Left renal pelvis (tissue), 4 donors: Measurements from ENCODE around the gene HAUS8. TPM values are rescaled to one million over a fixed set of nuclear protein-coding genes. Genes with fewer than 3 reads are reported as not detected.
"Not testable (repeated sequence)": the region's sequence is repeated elsewhere in the genome, so short reads cannot be mapped to it uniquely, and the experiment has no call there.

Source experiments
- DNase-seq, 4 donors: peaks; one replicate each; pipeline ENCODE4 v3.0.0-alpha.2; 2013; ENCODE audit warnings: low read depth in 4 of 4, low spot score in 3 of 4
- polyA plus RNA-seq, 4 donors: library from polyadenylated mRNA; unstranded; fragments of 120-200 nt; gene quantifications; one replicate each; pipeline ENCODE4 v1.2.1, GENCODE V29; 2013; ENCODE audit not compliant: insufficient read length in 4 of 4

Gene HAUS8
- polyA plus RNA-seq = 10 to 100 TPM; 10.6 to 15.9 (median 13.9) TPM

GRCh38 chr19:17075035-17075863 lies at the start of gene HAUS8, which contains the start of gene MYO9B:
TSS of gene HAUS8 (minus strand) at chr19:17075452. CDS start at chr19:17075422, 30 bp downstream.
TSS of gene MYO9B (plus strand) at chr19:17075777. CDS start at chr19:17101718, 25,941 bp downstream.
- DNase-seq = peak; percentile 99

- no peak for DNase-seq
Measured at GRCh38 chr19:17124025-17124424, 48.8 kb upstream of the HAUS8 start.

GRCh38 chr19:17123041-17123440 lies 47.8 kb upstream of the HAUS8 start:
- no peak for DNase-seq

GRCh38 chr19:17121736-17122293 lies 46.6 kb upstream of the HAUS8 start:
- no peak for DNase-seq

DNA sequence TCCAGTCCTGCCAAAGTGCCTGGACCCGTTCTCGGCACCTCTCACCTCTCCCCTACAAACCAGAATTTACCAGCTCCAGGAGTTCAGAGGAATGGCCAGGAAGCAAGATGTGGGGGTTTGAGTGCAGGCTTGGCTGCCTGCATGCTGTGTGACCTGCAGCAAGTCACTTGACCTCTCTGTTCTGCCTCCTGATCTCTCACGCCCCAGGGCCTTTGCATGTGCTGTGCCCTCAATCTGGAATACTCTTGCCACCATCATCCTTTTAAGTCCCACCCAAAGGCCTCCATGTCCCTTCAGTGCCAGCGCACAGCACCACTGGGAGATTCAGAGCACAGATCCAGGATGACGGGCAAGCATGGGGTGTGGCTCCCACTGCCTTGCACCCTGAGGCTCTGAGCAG lies 43.7 kb upstream of the HAUS8 start:
- no peak for DNase-seq

DNA sequence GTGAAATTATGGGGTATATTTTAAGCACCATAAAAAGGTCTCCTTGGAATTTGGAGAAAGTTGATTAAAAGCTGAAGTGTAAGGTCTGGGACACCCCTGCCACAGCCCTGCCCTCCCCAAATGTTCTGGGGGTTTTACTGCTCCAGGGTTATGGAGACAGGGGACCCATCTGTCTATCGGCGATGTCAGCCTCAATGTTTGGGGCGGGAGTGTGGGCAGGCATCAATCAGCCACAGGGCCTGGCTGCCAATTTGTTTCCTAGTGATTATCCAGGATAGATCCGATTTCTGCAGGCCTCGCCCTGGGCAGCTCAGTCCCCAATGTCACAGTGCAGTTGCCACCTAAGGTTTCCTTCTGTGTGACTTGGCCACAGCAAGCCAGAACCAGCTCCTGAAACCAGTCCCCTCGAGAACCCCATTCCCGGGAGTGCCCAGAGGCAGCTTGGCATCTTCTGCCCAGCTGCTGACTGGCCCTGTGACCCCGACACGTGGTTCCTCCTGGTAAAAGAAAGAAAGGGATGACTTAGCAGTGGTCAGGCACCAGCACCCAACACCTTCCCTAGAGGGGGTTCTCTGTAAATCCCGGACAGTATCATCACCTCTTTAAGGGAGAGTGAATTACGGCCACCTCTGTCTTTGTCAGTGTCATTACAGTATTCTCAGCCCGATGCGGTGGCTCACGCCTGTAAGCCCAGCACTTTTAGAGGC lies 41.9 kb upstream of the HAUS8 start:
- no peak for DNase-seq

- no peak for DNase-seq
Measured at GRCh38 chr19:17114414-17114831, 39.2 kb upstream of the HAUS8 start.

GRCh38 chr19:17113127-17113785 lies 38.0 kb upstream of the HAUS8 start:
- DNase-seq = no peak

DNA sequence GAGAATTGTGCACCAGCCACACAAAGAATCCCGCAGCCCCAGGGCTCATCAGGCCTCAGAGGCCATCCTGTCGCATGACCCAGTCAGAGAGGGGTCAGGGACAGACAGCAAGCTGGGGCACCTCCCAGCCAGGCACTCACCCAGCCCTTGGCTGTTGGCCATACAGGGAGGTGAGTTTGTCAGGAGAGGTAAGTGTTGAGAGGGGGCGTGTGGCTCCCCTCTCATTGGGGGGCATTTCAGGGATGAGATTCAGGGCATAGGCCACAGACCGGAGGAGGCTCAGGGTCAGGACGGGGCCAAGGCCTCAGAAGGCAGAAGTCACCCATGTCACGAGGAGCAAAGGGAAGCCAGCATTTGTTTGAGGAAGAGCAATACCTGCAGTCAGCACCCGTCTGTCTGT lies 37.4 kb upstream of the HAUS8 start:
- DNase-seq = no peak

DNA sequence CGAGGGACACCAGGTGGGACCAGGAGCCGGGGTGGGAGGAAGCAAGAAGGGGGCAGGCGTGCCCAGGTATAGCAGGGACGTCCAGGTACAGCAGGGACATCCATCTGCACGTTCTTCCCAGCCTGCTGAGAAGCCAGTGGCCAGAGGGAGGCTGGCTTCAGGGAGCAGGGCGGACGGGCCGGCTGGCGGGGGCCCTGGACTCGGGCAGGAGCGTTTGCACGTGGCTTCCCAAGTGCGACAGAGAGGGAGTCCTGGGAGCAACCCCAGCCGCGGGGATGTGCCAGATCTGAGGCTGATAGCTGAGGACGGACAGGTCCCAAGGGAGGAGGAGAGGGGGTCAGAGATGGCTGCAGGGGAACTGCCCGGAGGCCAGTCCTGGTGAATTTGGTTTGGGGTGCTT lies 37.0 kb upstream of the HAUS8 start:
- DNase-seq = no peak

- DNase-seq = no peak
Measured at GRCh38 chr19:17111766-17112165, 36.5 kb upstream of the HAUS8 start.

DNA sequence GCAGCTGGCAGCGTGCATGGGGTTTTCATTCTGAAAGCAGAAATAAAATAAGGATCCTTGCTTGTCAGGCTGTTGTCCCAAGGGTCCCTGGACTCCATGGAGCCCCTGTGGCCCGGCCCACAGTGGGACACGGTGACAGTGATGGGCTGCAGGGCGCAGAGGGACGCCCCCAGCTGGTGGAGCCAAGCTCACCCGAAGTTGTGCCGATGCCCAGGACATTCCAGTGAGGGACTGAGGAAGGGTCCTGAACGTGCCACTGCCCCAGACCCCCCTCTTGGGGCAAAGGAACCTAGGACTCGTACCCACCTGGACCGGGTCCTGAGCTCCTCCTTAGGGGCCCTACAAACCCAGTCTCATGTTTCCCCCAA lies 35.3 kb upstream of the HAUS8 start:
- DNase-seq = no peak

DNA sequence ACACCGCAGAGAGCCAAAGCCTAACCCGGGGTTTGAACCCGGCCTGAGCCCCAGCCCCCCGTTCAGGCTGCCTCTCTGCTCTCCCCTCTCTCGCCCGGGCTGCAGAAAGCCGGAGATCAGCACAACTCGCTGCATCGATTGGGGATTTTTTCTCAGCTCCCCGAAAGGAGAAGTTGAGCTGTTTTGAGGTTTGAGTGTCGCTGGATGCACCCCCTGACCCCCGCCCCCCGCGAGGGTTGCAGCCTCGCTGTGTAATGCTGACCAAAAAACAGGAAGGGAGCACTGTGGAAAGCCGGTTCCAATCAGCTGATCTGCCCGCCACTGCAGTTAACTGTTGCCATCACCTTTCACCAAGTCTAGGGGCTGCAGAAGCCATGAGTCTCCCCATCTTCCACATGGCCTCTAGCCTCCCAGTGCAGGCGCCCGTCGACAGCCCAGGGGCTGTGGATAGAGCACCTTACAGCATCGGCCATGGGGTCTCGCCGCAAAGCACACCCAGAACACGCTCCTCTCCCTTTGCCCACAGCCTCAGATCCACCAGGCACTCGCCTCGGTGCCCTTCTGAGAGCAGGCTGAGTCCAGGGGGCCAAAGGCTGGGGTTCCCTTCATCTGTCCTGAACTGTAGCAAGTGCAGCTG lies 34.8 kb upstream of the HAUS8 start:
- no peak for DNase-seq

DNA sequence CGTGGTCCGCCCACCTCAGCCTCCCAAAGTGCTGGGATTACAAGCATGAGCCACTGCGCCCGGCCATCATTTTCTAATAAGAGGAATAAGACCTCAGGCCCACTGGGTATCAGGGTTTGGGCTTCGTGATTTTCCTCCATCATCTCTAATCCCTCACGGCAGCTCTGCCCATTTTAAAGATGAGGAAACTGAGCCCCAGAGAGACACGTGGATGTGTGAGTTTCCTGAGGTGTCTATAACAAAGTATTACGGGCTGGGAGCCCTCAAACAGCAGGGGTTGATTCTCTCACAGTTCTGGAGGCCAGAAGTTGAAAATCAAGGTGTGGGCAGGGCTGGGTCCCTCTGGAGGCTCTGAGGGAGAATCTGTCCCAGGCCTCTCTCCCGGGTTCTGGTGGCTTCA lies 34.0 kb upstream of the HAUS8 start:
- DNase-seq = no peak

- DNase-seq = no peak
Measured at GRCh38 chr19:17108453-17108784, 33.2 kb upstream of the HAUS8 start.

DNA sequence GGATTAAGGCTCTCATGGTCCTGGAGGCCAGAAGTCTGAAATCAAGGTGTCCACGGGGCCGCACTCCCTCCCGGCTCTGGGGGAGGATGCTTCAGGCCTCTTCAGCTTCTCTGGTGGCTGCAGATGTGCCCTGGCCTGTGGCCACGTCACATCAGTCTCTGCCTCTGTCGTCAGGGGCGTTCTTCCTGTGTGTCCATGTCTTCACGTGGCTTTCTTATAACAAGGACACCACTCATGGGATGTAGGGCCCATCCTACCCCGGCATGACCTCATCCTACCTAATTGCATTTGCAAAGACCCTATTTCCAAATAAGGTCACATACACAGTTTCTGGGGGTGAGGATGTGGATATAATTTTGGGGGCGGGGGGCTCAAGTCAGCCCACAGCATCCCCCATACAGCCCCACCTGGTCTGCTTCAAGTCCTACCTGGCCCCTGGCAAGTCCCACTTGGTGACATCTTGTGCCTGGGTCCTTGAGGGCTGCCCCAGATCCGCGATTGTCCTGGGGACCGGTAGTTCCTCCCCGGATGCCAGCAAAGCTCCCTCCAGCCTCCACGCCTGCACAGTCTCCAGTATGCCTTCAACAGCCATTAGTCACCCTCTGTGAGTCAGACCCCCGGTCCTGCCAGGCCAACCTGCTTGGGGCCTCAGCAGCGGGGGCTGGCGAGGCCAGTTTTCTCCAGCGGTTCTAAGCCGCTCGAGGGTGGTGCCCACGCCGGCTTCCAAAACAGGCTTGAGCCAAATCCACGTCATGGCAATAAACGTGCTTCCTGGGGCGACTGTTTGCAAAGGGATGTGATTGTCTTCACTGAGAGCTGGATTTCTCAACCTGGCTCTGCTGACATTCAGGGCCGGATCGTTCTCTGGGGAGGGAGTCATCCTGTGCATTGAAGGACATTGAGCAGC lies 32.5 kb upstream of the HAUS8 start:
- DNase-seq = peak in 1 of 4 donors; percentile 26

GRCh38 chr19:17106964-17107363 lies 31.7 kb upstream of the HAUS8 start:
- not testable (repeated sequence) for DNase-seq

GRCh38 chr19:17105556-17105955 lies 30.3 kb upstream of the HAUS8 start:
- no peak for DNase-seq

DNA sequence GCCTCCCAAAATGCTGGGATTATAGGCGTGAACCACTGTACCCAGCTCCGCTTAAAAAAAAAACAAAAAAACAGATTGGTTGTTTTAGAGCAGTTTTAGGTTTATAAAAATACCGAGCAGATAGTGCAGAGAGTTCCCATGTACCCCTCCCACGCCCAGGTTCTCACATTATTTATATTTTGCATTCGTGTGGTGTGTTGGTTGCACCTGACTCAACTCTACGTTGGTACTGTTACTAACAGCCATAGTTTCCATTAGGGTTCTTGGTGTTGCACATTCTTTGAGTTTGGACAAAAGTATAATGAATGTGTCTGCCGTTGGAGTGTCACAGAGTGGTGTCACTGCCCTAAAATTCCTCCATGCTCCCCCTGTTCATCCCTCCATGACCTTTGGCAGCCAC lies 29.4 kb upstream of the HAUS8 start:
- no peak for DNase-seq

DNA sequence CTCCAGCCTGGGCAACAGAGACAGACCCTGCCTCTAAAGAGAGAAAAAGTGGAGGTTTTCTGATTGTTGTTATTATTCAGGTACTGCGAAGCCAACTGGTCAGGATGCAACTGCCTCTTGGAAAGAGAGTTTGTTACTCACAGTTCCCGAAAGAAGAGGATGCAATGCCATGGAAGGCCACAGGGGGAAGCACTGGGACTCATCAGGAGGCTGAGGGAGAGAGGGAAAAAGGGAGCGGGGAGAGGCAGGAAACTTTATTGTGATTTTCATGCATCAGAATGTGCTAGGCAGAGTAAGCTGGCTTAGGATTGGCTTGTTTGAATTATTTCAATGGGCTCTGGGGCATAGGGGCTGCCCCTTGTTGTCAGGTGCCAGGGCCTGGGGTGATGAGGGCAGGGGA lies 27.9 kb upstream of the HAUS8 start:
- no peak for DNase-seq
